HPDE6-E6E7 (cell line): Measurements from ENCODE around the gene U2AF1L4.
"Not testable (repeated sequence)": the region's sequence is repeated elsewhere in the genome, so short reads cannot be mapped to it uniquely, and the experiment has no call there.

Experiments used
- DNase-seq: peaks from one replicate; pipeline ENCODE4 v3.0.0; 2011; ENCODE audit warnings: missing footprints; ENCODE audit errors: extremely low spot score

U2AF1L4 gene

DNA sequence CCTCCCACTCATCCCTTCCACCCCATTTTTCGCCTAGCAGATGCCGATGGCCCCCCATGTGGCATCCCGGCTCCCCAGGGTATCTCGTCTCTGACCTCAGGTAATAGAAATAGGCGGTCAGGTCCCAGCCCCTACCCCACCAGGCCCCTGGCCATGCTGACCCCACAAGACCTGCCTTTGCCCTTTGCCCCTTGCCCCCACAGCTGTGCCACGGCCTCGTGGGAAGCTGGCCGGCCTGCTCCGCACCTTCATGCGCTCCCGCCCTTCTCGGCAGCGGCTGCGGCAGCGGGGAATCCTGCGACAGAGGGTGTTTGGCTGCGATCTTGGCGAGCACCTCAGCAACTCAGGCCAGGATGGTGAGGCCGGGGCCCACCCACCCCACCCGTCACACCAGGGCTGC is 35.5 kb upstream of the U2AF1L4 start:
- DNase-seq, result no peak

DNA sequence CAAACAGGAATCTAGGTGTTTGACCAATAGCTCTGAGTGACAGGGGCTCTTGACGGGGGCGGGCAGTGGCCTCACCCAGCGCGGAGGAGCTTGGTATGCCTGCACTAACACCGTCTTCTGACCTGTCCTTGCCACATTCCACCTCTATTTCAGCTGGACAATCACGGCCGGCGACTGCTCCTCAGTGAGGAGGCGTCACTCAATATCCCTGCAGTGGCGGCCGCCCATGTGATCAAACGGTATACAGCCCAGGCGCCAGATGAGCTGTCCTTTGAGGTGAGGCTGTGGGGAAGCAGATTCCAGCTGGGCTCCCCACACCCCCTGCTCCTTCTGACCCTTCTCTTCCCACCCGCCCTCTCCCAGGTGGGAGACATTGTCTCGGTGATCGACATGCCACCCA is 34.8 kb upstream of the U2AF1L4 start:
- no peak for DNase-seq

- no peak for DNase-seq
These were observed 33.8 kb upstream of the U2AF1L4 start for GRCh38 chr19:35779033-35779432.

DNA sequence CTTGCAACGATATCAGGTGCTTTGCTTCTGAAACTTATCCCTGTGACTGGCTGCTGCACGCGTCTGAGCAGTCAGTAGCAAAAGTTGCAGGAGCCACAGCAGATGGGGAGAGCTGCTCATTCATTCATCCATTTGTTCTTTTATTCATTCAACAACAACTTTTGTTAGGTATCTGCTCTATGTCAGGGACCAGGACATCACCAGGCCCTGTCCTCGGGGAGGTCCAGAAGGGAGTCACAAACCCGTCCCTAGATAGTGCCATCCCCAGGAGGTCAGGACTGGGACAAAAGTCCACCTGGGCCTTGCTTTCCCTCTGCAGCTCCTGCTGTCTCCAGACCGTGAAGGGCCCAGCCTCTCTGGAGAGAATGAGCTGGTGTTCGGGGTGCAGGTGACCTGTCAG is 32.7 kb upstream of the U2AF1L4 start:
- DNase-seq, result no peak

DNA sequence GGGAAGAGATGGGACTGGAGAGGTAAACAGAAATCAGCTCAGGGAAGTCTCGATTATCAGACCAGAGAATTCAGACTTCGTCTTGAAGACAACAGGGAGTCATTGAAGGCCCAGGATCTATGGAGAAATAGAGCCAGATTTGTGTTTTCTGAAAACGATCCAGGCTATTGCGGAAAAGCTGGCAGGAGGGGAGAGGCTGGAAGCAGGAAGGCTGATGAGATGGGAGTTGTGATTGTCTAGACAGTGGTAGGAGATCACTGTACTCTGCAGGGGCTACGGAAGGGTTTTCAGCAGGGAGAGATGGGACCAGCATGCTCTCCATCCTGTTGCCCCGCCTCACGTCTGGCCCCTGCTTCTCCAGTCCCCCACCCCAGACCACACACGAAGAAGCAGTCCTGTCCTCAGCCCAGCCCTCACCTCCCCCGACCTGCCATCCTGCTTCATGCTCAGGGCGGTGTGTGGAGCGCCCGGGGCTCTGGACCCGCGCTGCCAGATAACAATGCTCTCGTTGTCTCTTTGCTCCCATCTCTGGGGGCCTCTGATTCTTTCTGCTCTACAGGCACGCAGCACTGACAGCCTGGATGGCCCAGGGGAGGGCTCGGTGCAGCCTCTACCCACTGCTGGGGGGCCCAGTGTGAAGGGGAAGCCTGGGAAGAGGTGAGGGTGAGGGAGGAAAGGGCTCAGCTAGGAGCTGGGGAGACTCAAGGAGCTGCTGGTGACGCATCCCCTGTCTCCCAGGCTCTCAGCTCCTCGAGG is 32.0 kb upstream of the U2AF1L4 start:
- DNase-seq, result no peak

DNA sequence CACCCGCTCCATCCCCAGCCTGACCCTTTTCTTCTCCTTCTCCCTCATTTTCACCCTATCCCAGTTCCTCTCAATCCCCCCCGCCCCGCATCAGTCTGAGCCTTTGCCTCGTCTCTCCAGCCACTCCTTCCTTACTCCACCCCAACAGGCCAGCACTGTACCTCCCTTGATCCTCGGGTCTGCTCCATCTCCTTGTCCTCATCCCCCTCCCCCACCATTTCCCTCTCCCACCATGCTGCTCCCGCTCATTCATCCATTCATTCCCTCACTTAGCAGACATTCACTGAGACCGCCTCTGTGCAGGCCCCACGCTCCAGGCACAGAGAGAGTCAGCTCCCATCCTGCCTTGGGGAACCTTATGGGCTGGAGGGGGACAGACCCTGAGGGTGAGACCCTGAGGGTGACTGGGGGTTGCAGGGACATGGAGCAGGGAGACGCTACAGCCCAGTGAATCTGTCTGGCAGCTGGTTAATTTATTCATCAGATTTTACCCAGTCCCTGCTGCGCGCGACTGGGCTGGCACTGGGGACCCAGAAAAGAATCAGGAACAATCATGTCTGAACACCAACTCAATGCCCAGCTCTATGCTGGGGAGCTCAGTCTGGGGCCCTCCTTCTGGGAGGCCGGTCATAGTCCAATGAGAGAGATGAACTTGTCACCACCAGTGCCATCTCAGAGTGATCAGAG is 31.0 kb upstream of the U2AF1L4 start:
- no peak for DNase-seq

DNA sequence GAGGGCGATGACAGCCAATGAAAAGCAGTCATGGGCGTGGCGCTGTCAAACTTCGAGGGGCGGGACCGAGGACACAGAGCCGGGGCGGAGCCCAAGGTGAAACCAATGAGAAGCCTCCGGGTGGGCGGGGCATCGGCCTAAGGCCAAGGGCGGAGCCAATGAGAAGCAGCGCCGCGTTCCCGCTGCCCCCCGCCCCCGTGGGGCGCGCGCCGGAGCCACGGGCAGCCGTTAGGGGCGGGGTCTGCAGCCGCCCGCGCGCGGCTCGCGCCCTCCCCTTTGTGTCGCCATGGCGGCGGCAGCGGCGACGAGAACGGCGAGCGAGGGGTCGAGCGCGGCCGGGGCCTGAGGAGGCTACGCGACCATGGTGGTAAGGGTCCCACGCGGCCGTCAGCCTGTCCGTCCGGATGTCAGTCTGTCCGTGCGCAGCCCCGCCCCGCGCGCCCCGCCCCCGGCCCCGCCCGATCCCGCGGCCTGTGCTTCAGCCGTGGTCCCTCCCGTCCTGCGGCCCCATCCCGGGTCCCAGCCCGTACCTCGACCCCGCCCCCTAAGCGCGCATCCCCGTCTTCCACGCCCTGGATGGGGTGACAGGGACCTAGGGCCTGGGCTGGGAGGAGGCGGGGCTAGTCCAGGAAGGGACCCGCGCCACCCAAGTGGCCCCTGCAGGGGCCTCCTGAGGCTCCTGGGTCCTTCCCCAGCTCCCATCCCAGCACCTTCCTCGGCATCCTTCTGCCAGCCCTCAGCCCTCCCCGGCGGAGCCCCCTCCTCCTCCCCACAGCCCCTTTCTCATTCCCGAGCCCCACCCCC is 30.3 kb upstream of the U2AF1L4 start, which contains the start of gene ARHGAP33:
Gene ARHGAP33 (plus strand): TSS at position 267 of the 804 bp plus-strand sequence. CDS start 95 bp downstream, at position 362.
- DNase-seq, result peak; percentile 89

GRCh38 chr19:35775046-35775297 is 29.8 kb upstream of the U2AF1L4 start:
- no peak for DNase-seq

DNA sequence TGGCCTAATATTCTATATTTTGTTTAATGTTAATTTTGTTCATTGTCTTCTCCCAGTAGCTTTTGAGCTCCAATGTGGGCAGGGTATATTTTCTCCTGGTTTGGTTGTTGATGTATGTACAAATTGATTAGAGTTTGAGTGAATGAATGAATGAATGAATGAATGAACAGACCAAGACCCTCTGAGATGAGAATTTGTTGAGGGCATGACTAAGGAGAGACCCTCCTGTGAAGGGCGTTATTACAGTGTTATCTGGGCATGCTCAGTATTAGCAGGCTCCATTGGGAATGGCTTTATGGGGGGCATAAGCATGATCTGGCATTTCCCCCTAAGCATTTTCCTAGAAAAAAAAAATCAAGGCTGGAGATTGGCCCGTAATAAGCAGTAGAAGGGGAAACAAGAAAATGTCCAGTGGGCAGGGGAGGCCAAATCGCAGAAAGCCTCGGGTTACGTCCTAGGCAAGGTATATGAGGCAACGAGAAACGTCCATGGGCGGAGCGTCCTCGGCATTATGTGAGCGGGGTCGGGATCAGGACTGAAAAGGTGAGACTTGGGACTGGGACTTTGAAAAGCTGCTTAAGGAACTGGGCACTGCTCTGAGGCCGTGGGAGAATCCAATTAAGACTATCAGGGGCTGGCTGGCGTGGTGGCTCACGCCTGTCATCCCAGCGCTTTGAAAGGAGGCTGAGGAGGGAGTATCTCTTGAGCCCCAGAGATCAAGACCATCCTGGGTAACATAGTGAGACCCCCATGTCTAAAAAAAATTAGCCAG is 29.2 kb upstream of the U2AF1L4 start:
- no peak for DNase-seq

DNA sequence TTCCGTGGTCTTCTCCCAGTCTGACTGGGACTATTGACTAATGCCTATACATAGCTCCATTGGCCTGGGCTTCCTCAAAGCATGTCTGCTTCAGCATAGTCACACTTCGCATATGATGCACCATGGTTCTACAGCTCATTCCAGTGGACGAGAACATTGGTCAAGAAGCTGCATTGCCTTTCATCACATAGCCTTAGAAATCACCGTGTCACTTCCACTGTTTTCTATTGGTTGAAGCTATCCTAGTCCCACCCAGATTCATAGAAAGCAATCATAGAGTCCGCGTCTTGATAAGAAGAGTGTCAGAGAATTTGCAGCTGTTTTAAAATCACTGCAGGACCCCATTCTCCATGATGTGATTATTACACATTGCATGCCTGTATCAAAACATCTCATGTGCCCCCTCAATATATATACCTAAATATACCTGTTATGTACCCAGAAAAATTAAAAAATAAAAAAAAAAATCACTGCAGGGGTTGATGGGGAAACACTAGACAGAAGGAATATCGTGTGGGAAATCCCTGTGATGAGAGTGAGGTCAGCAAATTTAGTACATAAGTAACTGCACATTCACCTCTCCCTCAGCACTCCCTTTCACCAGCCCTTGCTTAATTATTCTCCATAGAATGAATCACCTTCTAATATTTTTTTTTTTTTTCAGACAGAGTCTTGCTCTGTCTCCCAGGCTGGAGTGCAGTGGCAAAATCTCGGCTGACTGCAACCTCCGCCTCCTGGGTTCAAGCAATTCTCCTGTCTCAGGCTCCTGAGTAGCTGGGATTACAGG is 28.0 kb upstream of the U2AF1L4 start:
- no peak for DNase-seq

- DNase-seq, result not testable (repeated sequence)
These were observed 27.1 kb upstream of the U2AF1L4 start for GRCh38 chr19:35772362-35772761.

GRCh38 chr19:35768082-35768421 is 22.8 kb upstream of the U2AF1L4 start:
- DNase-seq, result no peak

- DNase-seq, result no peak
These were observed 22.3 kb upstream of the U2AF1L4 start for GRCh38 chr19:35767288-35768081.

DNA sequence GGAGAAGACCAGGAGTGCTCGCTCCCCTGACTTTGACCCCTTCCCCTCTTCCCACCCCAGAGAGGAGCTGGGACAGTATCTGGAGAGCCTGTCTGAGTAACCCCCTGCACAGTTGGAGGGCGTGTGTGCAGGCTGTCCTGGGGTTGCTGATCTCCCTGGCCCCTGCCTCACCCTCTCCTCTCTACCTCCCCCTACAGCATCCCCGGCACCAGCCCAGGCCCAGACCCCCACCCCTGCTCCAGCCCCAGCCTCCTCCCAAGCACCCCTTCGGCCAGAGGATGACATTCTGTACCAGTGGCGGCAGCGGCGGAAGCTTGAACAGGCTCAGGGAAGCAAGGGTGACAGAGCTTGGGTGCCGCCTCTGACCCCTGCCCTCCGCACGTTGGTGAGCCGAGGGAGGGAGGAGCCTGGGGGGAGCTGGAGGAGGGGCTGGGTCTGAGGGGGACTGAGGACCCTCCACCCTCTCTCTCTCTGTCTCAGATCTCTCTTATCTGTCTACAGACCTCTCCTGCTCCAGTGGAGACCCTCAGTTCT is 21.4 kb upstream of the U2AF1L4 start:
- no peak for DNase-seq

GRCh38 chr19:35764432-35765315 is 19.5 kb upstream of the U2AF1L4 start:
- no peak for DNase-seq

- no peak for DNase-seq
These were observed 15.6 kb upstream of the U2AF1L4 start for GRCh38 chr19:35760711-35761349.

- no peak for DNase-seq
These were observed 14.5 kb upstream of the U2AF1L4 start for GRCh38 chr19:35759697-35760096.

DNA sequence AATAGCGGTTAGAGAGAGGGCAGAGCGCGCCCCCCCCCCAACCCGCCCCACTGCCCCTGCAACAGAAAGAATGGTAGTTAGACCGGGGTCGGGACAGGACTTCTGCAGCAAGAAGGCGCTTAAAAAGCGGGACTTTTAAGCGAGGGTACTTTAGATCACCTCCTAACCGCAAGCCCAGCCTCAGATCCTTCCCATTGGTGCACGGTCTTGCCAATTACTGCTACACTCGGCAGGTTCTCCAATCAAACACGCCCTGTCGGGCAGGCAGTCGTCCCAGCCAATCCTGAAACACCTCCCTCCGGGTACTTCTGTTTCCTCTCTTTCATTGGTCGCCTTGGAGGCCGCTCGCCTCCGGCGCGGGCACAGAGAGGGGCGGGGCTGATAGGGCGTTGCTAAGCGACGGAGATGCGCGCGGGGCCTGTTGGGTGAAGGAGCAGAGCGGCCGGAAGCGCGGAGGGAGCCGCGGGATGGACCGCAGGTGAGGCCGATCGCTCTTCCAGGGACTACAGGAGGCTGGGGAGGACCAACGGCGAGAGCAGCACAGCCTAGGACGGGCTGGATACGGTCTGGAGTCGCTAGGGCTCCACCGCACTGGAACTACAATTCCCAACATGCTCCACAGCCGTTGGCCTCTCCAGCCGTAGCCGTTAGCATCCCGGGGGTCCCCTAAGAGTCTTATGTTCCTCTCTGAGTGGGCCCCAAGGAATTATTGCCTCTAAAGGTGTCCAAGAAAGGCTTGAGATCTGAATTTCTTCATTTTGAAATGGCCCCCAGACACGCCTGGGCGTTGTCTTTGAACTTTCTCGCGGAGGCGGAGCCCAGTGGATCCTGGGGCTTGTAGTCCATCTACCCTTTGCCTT is 12.8 kb upstream of the U2AF1L4 start, which contains the start of gene PROSER3:
Gene PROSER3 (plus strand): TSS at position 428 of the 860 bp plus-strand sequence. CDS start 40 bp downstream, at position 468.
- DNase-seq, result peak; percentile 99
